SW480 (cell line): ENCODE measurements around the gene SUFU.
A peak's percentile ranks its signal among the peaks of the same experiment; 100 is the strongest.
"Not testable (repeated sequence)": the region's sequence is repeated elsewhere in the genome, so short reads cannot be mapped to it uniquely, and the experiment has no call there.

ENCODE experiments used
- DNase-seq: peaks from one replicate; pipeline ENCODE4 v3.0.0-alpha.2; 2016; ENCODE audit warnings: low spot score

The SUFU gene

DNA sequence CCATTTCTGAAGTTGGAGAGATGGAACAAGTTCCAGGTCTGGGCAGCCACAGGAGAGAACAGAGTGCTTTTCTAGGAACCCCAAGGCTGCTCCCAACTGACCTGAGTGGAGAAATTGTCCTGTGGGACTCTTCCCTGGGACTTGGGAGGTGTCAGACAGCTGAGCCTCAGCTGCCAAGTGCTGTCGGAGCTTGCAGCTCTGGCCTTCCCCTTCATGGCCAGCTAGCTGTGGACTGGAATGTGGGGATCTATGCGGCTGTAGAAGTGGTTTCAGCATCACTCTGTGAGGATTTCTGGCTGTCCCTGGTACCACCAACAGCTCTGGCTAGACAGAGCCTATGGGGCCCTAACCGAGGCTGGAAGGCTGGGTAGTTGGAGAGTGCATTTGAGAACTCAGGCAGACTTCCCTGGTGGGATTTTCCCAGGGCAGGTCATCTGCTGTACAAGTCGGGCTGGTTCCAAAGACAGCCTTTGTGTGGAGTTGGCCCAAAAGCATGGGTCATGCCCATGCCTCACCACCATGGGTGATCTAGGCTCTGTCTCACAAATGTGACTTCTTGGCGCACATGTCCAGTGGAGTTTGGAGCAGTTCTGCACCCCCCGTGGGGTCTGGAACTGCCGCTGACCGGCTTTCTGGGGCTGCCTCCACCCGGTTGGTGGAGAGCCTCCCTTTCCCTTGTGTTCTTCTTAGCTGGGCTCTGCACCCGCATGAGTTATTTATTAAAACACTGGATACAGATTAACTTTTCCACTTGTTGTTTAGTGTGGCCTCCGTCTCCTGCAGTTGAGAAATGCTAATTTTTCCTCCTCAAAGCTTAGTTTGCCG, 10.9 kb downstream of the SUFU start:
- no peak for DNase-seq

DNA sequence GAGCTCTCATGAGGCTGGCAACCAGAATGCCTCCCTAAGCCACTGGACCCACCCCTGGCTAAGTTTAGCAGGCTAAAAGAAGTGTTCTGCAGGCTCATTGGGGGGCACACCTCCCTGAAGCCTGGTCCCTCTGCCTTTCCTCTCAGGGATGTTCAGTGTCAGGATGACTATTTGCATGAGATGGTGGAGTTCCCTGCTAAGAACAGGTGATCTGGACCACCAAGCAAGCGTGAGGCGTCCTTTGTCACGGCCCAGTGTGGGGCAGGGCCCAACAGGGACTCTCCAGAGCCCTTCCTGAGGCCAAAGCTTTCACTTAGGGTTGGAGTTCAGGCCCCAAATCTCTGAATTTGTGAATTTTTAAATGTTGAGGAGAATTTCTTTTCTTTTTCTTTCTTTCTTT, 12.0 kb downstream of the SUFU start:
- no peak for DNase-seq

DNA sequence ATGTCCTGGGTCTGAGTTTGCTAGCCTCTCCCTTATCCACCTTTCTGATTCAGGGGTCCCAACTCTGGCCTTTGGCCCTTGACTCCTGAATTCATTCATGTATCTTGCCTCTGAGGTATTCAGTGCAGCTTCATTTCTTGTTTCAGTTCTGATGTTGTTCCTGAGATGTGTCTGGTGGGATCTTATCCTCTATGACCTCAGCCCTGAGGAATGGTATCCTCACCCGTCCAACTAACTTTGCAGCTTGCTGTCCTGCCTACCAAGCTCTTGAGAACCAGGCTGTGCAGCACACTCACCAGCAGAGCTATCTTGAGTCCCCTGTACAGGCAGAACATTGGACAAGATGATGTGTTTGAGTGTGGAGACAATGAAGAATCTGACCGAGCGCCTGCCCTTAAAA, 13.8 kb downstream of the SUFU start:
- DNase-seq = no peak

DNA sequence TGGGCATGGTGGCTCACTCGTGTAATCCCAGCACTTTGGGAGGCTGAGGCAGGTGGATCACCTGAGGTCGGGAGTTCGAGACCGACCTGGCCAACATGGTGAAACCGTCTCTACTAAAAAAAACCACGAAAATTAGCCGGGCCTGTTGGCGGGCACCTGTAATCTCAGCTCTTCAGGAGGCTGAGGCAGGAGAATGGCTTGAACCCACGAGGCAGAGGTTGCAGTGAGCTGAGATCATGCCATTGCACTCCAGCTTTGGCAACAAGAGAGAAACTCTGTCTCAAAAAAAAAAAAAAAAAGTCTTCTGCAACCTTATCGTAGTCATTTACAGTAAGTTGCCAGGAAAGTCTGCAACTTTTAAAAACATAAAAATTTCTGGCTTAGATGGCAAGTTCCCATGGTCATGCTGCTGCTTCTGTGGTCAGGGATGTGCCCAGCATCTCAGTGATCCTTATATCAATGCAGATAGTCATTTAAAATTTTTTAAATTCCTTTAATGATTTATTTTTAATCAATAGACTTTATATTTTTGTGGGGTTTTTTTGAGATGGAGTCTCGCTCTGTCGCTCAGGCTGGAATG, 15.6 kb downstream of the SUFU start:
- no peak for DNase-seq

DNA sequence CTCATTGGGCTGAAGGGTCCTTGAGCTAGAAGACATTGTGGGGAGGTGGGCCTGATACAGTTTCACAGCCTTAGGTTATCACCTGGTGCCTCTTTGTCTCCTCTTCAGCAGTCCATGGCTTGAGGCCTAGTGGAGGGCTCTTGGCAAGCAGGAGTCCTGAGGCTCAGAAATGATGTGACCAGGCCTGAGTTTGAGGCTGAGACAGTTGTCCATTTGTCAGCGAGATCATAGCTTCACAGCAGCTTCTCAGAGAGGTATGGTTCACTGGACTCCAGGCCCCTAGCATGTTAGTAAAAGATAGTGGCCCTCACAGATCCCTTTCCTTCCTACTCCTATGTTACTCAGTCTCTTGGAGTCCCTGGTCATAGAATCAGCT, 19.1 kb downstream of the SUFU start:
- no peak for DNase-seq

DNA sequence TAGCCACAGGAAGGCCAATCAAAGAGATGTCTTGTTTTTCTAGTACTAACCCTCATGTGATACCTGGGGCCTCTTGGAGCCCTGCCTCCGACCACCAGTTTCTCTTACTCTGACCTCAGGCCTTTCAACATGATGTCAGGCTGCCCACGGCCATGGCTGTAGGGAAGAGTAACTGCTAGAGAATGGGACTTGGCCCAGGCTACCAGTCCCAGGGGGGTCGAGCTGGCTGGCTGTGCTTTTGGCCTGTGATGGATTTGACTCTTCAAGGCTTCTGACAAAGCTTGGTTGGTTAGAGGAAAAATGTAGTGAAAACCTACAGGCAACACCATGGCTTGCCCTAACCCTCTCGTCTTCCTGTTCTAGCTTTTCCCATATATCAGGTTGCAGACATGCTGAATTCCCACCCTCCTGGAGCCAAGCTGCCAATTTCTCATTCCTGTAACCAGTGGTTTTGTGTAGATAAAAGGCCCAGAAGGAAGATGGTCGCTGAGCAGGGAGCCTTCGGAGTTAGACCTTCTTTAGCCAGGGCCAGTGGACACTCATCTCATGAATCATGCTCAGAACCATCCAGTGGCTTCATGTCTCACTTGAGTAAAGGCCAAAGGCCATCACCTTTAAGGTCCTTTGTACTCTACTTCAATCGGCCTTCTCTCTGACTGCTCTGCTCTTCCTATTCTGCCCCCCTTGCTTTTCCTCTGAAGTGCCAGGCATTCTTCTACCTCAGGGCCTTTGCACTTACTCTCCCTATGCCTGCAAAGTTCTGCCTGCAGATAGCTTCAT, 19.7 kb downstream of the SUFU start:
- DNase-seq = no peak

DNA sequence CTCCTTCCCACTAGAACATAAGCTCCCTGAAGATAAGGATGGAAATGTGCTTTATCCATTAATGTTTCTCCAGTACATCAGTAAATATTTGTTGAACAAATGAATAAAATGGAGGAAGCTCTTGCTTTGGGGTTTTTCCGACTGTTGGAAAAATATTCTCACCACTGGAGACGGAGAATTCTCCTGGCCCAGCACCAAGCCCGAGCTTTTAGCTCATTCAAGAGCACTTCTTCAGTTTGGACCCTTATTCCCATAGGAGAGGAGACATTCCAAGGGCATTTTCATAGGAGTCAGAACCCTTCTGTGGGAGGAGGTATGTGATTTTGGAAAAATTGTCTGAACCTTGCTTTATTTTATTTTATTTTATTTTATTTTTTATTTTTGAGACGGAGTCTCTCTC, 21.0 kb downstream of the SUFU start:
- no peak for DNase-seq

DNA sequence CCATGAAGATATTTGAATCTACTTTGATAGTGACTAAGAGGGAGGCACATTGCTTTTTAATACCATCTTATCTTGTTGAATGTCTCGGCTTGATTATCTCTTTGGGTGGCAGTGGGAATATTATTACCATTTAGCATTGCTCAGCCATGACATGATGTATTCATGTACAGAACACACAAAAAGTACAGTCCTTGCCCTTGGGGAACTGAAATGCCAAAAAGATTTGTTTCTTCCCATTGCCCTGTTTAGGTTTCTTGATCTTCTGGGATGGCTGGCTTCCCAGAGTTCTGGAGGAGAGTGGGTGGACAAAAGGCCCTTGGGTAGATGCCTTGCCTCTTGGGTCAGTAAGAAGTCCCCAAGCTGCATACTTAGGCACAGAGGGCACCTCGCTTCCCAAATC, 23.8 kb downstream of the SUFU start:
- no peak for DNase-seq

DNA sequence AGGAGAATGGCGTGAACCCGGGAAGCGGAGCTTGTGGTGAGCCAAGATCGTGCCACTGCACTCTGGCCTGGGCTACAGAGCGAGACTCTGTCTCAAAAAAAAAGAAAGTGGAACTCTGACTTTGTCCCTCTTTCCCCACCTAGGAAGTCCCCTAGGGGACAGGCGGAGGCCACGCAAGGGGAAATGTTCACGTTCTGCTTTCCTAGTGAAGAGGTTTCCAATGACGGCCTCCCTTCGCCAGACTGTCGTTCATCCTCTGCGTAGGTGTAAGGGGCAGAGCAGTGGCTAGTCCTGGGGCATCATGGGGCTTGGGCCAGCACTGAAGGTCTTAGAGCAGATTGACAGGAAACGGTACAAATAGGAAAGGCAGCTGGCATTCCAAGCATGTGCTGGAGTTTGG, 30.6 kb downstream of the SUFU start:
- DNase-seq = no peak

DNA sequence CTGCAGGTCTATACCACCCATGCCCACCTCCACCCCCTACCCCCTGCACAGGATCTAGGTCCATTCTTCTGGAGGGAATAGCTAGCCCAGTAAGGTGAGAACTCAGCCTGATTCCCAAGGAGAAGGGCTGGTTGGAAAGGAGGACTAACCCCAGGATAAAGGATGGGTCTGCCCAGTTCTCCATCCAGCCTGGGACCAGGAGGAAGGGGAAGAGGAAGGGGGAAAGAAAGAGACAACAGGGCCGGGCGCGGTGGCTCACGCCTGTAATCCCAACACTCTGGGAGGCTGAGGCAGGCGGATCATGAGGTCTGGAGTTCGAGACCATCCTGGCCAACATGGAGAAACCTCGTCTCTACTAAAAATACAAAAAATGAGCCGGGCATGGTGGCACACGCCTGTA, 31.2 kb downstream of the SUFU start:
- DNase-seq = not testable (repeated sequence)

DNA sequence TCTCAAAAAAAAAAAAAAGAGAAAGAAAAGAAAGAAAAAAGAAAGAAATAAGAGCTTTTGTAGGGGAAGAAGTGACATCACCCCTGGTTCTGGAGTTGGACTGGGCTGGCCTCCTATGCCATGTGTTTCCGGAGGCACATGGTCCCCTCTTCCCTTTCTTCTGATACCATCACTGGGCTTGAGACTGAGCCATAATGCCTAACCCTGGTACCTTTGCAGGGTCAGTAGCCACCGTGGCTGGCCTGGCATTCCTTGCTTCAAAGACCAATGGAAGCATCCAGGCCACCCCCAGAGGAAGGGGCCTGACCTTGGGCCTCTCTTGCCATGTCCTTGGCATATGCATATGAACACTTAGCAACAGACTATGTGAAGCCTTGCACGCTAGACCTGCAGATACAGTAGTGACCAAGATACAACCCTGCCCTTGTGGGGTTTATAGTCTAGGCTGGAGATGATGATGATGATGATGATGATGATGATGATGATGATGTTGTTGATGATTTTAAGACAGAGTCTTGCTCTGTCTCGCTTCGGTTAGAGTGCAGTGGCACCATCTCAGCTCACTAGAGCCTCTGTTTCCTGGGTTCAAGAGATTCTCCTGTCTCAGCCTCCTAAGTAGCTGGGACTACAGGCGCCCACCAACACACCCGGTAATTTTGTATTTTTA, 31.8 kb downstream of the SUFU start:
- no peak for DNase-seq

DNA sequence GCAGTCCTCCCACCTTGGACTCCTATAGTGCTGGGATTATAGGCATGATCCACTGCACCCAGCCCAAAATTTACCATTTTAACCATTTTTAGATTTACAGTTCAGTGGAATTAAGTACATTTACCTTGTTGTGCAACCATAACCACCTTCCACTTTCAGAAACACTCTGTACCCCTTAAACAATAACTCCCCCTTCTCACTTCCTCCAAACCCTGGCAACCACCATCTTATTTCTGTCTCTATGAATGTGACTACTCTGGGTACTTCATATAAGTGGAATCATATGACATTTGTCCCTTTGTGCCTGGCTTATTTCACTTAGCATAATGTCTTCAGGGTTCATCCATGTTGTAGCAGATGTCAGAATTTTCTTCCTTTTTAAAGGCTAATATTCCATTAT, 33.6 kb downstream of the SUFU start:
- no peak for DNase-seq

DNA sequence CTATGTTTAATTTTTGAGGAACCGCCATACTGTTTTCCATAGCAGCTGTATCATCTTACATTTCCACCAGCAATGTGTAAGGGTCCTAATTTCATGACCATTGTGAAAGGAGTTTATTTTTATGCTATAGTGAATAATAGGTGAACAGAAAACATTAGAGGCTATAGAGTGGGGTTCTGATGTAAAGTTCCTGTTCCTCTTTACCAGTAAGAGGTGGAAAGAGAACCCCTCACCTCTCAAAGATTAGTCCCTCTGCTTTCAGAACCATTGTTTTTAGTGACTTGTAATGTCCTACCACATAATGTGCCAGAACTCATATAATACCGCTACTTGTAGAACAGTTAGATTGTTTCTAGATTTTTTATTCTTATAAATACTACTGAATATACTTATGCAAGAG, 34.2 kb downstream of the SUFU start:
- no peak for DNase-seq

DNA sequence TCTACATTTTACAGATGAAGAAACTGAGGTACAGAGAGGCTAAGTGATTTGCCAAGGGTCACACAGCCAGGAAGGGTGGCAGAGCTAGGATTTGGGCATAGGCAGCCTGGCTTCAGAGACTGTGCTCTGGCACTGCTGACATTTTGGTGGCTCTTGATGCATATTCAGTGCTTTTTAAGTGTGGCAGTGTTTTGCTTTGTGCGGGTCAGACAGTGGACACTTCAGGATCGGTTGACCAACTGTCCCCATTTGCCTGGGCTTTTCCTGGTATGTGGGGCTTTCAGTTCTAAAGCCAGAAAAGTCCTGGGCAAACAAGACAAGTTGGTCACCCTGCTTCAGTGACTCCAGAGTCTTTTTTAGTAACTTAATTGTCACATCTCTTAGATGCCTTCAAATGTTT, 35.0 kb downstream of the SUFU start:
- no peak for DNase-seq

DNA sequence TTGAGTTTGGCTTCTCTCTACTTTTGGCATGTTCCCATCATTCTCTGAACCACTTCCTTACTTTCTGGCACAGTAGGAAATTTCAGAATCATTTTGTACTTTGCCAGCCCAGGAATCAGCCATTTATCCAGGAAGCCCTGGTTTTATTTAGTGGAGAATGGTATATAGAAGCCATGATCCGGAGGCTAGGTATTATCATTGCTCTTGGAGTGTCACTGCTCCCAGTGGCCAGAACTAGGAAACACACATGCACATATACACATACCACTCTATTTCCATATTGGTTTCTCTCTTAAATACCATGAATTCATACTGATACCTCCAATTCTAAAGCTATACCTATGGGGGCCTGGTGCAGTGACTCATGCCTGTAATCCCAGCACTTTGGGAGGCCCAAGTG, 36.3 kb downstream of the SUFU start:
- DNase-seq = peak; percentile 52

DNA sequence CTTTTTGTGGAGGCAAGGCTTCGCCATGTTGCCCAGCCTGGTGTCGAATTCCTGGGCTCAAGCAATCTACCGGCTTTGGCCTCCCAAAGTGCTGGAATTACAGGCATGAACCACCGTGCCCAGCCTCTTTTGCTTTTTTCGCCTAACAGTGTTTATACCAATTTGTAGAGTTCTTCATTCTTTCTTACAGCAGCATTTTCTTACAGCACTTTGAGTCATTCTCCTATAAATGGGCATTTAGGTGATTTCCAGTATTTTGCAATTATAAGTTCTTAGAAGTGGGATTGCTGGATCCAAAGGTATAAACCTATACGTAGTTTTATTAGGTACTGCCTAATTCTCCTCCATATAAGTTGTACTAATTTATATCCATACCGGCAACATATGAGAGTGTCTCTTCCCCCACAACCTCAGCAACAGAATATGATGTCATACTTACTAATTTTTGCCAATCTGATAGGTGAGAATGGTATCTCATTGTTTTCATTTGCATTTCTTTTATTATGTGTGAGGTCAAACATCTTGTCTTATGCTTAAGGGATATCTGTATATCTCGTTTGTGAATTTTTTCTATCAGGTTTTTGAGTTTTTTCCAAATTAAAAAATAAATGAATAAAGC, 39.1 kb downstream of the SUFU start:
- no peak for DNase-seq

DNA sequence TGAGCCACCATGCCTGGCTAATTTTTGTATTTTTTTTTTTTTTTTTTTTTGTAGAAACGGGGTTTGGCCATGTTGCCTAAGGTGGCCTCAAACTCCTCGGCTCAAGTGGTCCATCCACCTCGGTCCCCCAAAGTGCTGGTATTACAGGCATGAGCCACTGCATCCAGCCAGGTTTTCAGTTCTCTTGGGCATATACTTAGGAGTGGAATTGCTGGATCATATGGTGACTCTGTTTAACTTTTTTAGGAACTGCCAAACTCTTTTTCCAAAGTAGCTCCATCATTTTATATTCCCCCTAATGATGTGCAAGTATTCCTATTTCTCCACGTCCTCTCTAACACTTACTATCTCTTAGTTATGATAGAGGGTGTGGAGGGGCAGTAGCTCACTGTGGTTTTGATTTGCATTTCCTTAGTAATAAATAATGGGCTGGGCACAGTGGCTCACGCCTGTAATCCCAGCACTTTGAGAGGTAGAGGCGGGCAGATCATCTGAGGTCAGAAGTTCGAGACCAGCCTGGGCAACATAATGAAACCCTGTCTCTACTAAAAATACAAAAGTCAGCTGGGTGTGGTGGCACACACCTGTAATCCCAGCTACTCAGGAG, 41.6 kb downstream of the SUFU start:
- no peak for DNase-seq

DNA sequence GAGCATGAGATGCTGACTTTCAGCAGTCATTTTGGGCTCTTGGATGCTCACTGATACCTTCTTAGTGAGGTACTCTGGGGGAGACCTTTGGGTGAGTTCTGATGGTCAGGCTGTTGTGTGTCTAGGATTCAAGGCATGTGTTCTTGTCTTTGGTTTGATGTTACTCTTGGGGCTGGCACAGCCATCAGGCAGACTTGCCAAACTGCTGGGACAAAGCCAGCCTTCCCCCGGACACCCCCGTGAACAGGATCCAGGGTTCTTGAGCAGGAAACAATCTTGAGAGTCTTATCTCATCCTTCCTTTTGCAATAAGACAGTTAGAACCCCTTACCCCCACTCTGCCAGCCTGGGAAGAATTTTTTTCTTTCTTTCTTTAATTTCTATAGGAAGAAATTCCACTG, 42.2 kb downstream of the SUFU start:
- DNase-seq = no peak

DNA sequence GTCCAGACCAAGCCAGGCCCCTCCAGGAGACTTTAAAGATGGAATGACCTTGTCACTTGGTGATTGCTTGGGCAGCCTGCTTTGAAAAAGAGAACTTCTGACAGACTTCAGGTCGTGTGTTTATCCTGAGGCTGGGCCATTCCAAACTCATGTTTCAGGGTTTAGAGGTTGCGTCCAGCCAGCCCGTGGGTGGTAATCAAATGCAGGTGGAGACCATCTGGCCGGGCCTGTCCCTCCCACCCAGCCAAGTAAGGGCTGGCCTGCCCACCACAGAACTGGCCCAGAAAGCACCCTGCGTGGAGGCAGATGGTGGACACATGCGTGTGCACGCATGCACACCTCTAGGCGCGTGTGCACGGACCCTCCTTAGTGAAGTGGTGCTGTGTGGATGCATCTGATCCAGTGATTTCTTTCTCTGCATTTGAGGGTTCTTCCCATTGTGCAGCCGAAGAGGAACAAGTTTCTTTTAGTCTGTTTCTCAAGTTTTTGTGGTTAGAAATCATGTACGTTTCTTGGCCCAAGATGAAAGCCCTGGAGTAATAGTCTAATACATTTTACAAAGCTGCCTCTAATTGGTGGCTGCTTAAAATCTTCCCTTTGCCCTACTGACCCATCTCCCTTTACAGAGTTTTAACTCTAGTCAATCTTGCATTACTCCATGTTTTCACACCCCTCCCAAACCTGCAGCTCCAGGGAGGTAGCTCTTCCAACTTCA, 43.0 kb downstream of the SUFU start:
- no peak for DNase-seq

DNA sequence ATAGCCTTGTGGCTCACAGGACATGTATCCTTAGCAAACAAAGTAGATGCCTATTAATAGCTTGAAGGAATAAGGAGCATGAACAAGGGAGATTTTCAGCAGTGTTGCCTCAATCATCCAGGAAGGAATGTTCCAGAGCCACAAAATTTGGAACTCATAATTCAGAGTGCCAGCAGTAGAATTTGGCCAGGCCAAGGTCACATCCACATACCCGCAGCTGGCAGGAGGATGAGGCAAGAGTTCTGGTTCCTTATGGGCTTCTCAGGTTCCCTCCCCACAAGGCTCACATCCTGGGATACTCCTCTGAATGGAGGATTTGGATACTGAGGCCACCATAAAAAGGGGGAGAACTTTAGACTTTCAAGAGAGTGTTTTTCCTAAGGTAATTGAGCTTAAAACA, 45.8 kb downstream of the SUFU start:
- DNase-seq = no peak

DNA sequence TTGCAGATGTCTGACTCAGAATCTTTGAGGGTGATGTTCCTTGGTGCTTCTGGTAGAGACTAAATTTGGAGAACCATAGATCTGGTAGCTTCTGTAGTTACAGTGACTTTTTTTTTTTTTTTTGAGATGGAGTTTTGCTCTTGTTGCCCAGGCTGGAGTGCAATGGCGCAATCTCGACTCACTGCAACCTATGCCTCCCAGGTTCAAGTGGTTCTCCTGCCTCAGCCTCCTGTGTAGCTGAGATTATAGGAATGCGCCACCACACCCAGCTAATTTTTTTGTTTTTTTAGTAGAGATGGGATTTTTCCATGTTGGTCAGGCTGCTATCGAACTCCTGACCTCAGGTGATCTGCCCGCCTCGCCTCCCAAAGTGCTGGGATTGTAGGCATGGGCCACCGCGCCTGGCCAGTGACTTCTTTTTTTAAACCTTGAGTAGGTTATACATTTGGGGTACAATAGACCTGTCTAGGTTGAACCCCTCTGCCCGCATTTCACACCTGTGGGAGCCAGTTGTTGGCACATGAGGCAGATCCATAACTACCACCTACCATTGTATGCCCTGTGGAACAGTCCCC, 47.0 kb downstream of the SUFU start:
- no peak for DNase-seq
